Gastroesophageal sphincter (tissue), 3 donors: ENCODE measurements around the gene SCGB1A1.

Experiments
- EP300 ChIP-seq: sonication (generic); formaldehyde crosslinking; IDR thresholded peaks from one replicate; pipeline ENCODE4 v1.6.1; 2017; ENCODE audit warnings: antibody characterized with exemption, mild to moderate bottlenecking
- POLR2A ChIP-seq, 2 donors: fragments of 450-650 bp; IDR thresholded peaks; one replicate each; pipeline ENCODE4 v1.6.1; 2017; ENCODE audit warnings: antibody characterized with exemption in 2 of 2, mild to moderate bottlenecking in 2 of 2, moderate library complexity in 1 of 2
- POLR2AphosphoS5 ChIP-seq: sonication (generic); formaldehyde crosslinking; IDR thresholded peaks from one replicate; pipeline ENCODE4 v1.6.1; 2017; ENCODE audit warnings: antibody characterized with exemption
- TF ChIP-seq, protein P1 (sequence below), 4 experiments: fragments of 200-600 bp in 2 of 4; fragments of 450-650 bp in 2 of 4; sonication (generic) in 1 of 4; IDR thresholded peaks; one replicate each; pipeline ENCODE4 v1.5.1; 2017 to 2019; ENCODE audit warnings: antibody characterized with exemption in 4 of 4, mild to moderate bottlenecking in 2 of 4, moderate library complexity in 2 of 4

DNA sequence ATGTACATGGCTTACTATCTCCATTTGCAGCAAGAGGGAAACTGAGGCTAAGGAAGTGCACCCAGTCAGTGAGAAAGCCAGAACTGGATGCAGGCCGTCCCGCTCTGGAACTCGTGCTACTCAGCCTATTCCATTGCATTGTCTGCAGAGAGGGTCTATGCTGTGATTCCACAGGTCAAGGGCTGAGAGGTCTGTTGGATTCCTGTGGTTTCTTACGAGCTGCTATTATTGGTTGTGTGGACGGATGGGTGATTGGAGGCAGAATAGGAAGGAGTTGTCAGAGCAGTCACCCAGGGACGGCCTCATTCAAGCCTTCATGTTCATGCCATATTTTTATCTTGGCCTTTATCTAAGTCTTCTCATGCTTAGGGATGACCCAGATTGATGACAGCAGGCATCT is 33.4 kb downstream of the SCGB1A1 start:
- TF ChIP-seq, protein P1, sequence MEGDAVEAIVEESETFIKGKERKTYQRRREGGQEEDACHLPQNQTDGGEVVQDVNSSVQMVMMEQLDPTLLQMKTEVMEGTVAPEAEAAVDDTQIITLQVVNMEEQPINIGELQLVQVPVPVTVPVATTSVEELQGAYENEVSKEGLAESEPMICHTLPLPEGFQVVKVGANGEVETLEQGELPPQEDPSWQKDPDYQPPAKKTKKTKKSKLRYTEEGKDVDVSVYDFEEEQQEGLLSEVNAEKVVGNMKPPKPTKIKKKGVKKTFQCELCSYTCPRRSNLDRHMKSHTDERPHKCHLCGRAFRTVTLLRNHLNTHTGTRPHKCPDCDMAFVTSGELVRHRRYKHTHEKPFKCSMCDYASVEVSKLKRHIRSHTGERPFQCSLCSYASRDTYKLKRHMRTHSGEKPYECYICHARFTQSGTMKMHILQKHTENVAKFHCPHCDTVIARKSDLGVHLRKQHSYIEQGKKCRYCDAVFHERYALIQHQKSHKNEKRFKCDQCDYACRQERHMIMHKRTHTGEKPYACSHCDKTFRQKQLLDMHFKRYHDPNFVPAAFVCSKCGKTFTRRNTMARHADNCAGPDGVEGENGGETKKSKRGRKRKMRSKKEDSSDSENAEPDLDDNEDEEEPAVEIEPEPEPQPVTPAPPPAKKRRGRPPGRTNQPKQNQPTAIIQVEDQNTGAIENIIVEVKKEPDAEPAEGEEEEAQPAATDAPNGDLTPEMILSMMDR (IDR thresholded peaks at IDR 0.05), result no peak
- TF ChIP-seq POLR2A (IDR thresholded peaks at IDR 0.05), result no peak
- TF ChIP-seq EP300, result no peak
- no peak for TF ChIP-seq POLR2AphosphoS5
